GM19372 (cell line): ENCODE results near the gene GFOD1.
A peak's percentile ranks its signal among the peaks of the same experiment; 100 is the strongest.
"Not testable (repeated sequence)": the region's sequence is repeated elsewhere in the genome, so short reads cannot be mapped to it uniquely, and the experiment has no call there.

Experiments
- ATAC-seq: cut with Tn5 transposase; IDR thresholded peaks from one replicate; pipeline ENCODE4 v1.9.1; 2021; ENCODE audit warnings: mild to moderate bottlenecking, low read depth, moderate library complexity; ENCODE audit not compliant: unreplicated experiment

The GFOD1 gene

DNA sequence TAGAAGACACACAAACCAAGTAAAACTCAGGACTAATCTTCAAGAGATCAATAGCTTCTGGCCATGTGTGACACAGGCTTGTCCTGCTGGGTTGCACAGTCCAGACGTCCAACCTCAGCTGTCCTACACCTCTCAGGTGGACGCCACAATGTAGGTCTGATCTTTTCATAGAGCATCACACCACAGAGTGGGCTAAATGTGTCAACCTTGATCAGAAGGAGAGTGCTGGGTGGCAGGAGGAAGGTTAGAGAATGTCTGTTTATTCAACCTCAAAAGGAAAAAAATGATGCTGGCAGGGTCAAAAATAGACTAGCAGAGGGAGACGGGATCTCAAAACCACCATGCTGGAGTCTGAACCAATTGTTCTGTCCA, 41.7 kb downstream of the GFOD1 start:
- no peak for ATAC-seq

- ATAC-seq, result no peak
Observed at GRCh38 chr6:13445005-13445743, 42.2 kb downstream of the GFOD1 start.

DNA sequence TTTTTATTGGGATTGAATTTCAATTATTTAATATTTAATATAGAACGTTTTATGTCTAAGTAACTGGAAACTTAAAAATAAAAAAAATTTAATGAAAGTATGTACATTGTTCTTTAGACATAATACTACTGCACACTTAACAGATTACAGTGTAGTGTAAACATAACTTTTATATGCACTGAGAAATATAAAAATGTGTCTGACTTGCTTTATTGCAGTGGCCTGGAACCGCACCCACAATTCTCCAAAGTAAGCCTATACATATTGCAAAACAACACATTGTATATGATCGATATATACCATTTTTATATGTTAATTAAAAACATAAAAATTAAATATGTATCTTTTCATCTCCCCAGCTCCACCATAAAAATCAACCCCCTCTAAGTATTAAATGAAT, 42.8 kb downstream of the GFOD1 start:
- ATAC-seq, result no peak

GRCh38 chr6:13443978-13444377, 43.4 kb downstream of the GFOD1 start:
- not testable (repeated sequence) for ATAC-seq

- ATAC-seq, result no peak
Observed at GRCh38 chr6:13441778-13442177, 45.6 kb downstream of the GFOD1 start.

GRCh38 chr6:13439644-13440043, 47.8 kb downstream of the GFOD1 start:
- ATAC-seq, result no peak

DNA sequence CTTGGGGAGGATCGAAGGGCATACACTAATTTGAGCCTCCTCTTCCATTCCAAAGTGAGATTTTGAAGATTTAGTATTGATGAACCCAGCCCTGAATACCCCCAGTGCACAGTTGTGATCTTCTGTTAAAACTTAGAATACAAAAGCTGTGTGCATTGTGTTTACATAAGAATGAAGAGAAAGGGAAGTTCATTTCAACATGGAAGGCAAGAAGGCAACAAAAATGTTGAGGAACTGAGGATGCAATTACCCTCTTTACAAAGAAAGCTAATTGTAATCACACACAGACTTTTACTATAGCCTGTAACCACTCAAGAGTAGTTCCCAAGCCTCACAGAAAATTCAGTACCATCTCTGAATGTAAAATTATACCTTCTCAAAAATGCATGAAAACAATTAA, 49.3 kb downstream of the GFOD1 start:
- ATAC-seq, result no peak

- no peak for ATAC-seq
Observed at GRCh38 chr6:13437218-13437996, 50.0 kb downstream of the GFOD1 start.

GRCh38 chr6:13436399-13437217, 50.8 kb downstream of the GFOD1 start:
- no peak for ATAC-seq

DNA sequence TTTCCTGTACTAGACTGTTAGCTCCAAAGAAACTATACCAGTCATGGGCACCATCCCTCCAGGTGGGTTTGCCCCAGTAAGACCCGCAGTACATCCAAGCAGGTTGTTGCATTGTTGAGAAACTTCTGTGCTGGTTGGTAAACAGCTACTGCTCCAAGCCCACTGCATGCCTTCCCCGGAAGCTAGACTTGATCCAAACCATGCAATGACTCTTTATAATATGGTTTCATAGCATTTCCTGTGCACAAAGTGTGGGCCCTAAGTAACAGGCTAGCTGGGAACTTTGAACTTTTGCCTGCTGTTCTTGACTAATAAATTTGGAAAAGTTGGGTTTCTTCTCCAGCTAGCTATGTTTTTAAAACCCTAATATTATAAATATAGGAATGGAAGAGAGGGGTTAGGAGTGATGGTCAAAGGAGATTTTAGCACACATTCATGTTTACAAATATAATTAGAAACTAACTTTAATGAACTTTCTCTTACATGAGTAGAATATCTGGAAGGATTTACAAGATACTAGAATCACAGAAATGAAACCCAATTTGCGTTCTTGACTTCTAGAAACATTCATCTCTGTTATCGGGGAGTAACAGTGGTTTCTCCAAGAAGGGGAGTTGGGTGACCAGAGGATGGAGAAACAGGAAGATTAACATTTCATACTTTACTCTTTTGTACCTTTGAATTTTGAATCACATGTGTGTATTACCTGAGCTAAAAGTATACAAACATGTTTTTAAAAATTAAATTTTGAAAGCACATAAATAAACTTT, 51.7 kb downstream of the GFOD1 start:
- ATAC-seq, result no peak

GRCh38 chr6:13434777-13435176, 52.6 kb downstream of the GFOD1 start:
- no peak for ATAC-seq

DNA sequence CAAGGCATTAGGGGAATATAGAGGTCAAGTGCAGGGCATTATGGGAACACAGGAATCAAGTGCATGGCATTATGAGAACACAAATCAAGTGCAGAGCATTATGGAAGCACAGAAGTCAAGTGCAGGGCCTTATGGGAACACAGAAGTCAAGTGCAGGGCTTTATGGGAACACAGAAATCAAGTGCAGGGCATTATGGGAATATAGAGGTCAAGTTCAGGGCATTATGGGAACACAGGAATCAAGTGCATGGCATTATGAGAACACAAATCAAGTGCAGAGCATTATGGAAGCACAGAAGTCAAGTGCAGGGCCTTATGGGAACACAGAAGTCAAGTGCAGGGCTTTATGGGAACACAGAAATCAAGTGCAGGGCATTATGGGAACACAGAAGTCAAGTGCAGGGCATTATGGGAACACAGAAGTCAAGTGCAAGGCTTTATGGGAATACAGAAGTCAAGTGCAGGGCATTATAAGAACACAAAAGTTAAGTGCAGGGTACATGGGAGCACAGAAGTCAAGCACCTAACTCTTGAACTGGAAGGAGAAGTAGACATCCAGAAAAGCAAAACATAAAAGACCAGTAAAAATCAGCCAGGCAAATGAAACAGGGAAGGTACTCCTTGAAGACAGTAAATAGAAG, 53.1 kb downstream of the GFOD1 start:
- ATAC-seq, result not testable (repeated sequence)

GRCh38 chr6:13433709-13434121, 53.7 kb downstream of the GFOD1 start:
- no peak for ATAC-seq

DNA sequence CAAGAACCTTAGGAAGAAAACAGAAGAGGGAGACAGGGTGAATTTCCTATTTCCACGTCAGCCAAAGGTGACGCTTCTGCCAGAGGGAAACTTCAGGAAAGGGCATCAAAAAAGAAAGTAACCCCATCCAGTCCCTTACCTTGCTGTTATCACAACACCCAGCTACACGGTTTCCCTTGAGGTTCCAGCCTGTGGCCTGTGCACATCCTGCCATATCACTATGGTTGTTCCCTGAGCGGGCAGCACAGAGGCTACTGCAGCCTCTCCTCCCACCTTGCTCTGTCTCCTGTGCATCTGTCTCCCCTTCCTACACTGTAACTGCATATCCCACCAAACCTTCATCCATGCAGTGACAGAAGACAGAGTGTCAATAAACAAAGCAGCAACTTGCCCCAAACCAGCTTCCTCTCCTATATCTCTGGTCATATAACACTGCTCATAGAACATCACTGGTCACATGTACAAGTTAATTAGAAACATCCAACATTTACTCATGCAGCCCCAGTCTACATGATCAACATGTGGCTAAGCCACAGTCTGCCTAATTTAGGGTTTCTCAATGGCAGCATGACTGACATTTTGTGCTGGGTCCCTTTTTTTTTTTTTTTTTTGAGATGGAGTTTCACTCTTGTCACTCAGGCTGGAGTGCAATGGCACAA, 54.7 kb downstream of the GFOD1 start:
- no peak for ATAC-seq

- no peak for ATAC-seq
Observed at GRCh38 chr6:13431861-13432465, 55.4 kb downstream of the GFOD1 start.

- ATAC-seq, result no peak
Observed at GRCh38 chr6:13431059-13431656, 56.2 kb downstream of the GFOD1 start.

DNA sequence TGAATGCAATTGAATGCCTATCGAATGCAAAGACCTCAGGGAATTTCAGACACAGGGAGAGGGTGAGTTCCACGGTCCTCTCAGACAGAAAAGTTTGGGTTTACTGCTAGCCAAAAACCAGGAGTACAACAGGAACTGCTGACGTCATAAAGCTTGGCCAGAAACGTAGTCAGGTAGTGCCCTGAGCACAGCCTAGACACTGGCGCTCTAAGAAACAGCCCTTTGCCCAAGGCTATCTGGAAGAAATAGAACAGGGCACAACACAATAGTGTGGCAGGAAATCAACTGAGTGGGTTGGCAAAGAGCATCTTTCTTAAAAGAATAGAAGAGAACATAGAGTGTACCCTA, 58.0 kb downstream of the GFOD1 start:
- ATAC-seq, result no peak

DNA sequence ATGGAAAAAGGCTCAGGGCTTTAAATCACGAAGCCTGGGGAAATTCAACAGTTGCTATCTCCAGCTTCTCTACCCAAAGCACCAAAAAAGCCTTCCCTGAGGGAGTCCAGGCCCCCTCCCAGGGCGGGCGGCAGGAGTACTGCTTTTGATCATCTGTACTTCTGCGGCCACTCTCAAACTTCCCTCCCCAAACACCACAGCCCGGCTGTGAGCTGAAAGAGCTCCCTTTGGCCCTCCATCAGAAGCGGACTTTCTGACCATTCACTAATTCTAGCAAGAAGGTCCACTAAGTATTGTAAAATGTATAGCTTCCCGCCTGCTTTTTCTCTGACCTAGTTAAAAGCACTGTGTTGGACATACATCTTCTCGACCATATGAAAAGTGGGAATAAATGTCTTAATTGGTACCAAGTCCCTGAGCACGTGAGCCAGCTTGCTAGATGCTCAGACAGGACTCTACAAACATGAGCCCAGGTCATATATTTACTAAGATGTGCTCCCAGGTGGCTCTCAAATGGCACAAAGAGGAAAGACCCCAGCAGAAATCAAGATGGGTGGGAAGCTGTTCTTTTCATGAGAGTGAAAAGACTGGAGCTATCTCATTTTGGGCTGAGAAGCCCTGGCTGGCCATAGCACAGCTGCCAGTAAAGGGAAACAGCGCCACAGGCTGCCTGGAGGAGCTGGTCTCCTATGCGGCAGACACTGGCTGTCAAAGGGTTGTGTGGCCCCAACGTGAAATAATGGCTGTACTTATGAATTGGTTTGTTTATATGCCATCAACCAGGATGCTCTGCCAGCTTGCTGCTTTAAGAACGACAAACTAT, 58.6 kb downstream of the GFOD1 start:
- ATAC-seq, result peak; percentile 30
